B cell (primary cell): ENCODE results near the gene WDR62. TPM values are rescaled to one million over a fixed set of nuclear protein-coding genes. Genes with fewer than 3 reads are reported as not detected.

Experiments used
- ATAC-seq: fragments of 200-7000 bp; cut with Tn5 transposase; one replicate; pipeline ENCODE4 v1.10.0; 2021; ENCODE audit warnings: low read depth, mild to moderate bottlenecking, moderate number of reproducible peaks, moderate library complexity
- CTCF ChIA-PET: fragments of 350-600 bp; sonication (Branson Sonifier 250); formaldehyde crosslinking; loops from one replicate; lab custom pipeline; 2021; ENCODE audit warnings: antibody characterized with exemption, inconsistent platforms; lab: Charles Lee
- POLR2A ChIA-PET: fragments of 350-600 bp; sonication (Branson Sonifier 250); formaldehyde crosslinking; loops from one replicate; lab custom pipeline; 2021; ENCODE audit warnings: antibody characterized with exemption; lab: Charles Lee
- DNase-seq: peaks from one replicate; pipeline ENCODE4 v3.0.0; 2013
- H2AFZ ChIP-seq: 2 replicates; pipeline ENCODE4 v1.6.1; 2012; ENCODE audit warnings: mild to moderate bottlenecking, low read depth, low read length; ENCODE audit not compliant: insufficient read depth, poor library complexity, severe bottlenecking
- H3K27ac ChIP-seq, 2 donors: 1 replicate in 1 of 2; 2 replicates in 1 of 2; pipeline ENCODE4 v1.5.1; 2012 to 2013; ENCODE audit warnings: low read length in 2 of 2, mild to moderate bottlenecking in 2 of 2, moderate library complexity in 1 of 2
- H3K27me3 ChIP-seq, 4 experiments: fragments of 200-600 bp in 1 of 4; sonication (generic) in 1 of 4; replicated peaks in 1 of 4; 1 replicate in 2 of 4; 2 replicates in 2 of 4; pipeline versions ENCODE4 v1.6.1 to v1.7.0; 2013 to 2016; ENCODE audit warnings: low read length in 3 of 4, mild to moderate bottlenecking in 2 of 4, mixed read lengths in 1 of 4, moderate library complexity in 1 of 4; ENCODE audit not compliant: insufficient read depth in 4 of 4, control insufficient read depth in 3 of 4; ENCODE audit errors: control extremely low read depth in 1 of 4
- H3K36me3 ChIP-seq, 2 experiments: replicated peaks in 1 of 2; 1 replicate in 1 of 2; 2 replicates in 1 of 2; pipeline versions ENCODE4 v1.6.1 to v1.7.1; 2013; ENCODE audit warnings: low read length in 1 of 2; ENCODE audit not compliant: insufficient read depth in 2 of 2, control insufficient read depth in 1 of 2; ENCODE audit errors: control extremely low read depth in 1 of 2, extremely low read depth in 1 of 2
- H3K4me1 ChIP-seq, 2 donors: fragments of 200-600 bp in 1 of 2; sonication (generic) in 1 of 2; 1 replicate in 1 of 2; 2 replicates in 1 of 2; pipeline versions ENCODE4 v1.5.1 to v1.6.1; 2013 to 2017; ENCODE audit warnings: low read length in 2 of 2; ENCODE audit not compliant: control insufficient read depth in 2 of 2, insufficient read depth in 2 of 2
- H3K4me2 ChIP-seq: replicated peaks from 2 replicates; pipeline ENCODE3; 2012; ENCODE audit warnings: mild to moderate bottlenecking, low read depth, low read length; ENCODE audit not compliant: poor library complexity, severe bottlenecking
- H3K4me3 ChIP-seq, 5 experiments: fragments of 200-600 bp in 1 of 5; sonication (generic) in 1 of 5; 1 replicate in 3 of 5; 2 replicates in 2 of 5; pipeline versions ENCODE4 v1.5.1 to v1.7.0; 2011 to 2016; ENCODE audit warnings: low read length in 4 of 5, mild to moderate bottlenecking in 4 of 5, low read depth in 2 of 5, control low read depth in 1 of 5, moderate library complexity in 1 of 5; ENCODE audit not compliant: insufficient read depth in 1 of 5; ENCODE audit errors: control extremely low read depth in 1 of 5, extremely low read depth in 1 of 5
- H3K79me2 ChIP-seq: fragments of 200-600 bp; sonication (generic); one replicate; pipeline ENCODE4 v1.6.0; 2016; ENCODE audit warnings: low read length; ENCODE audit not compliant: control insufficient read depth, insufficient read depth
- H3K9ac ChIP-seq: fragments of 200-600 bp; sonication (generic); 2 replicates; pipeline ENCODE4 v1.6.1; 2017; ENCODE audit warnings: mild to moderate bottlenecking, low read length, moderate library complexity
- H3K9me3 ChIP-seq, 3 donors: one replicate each; pipeline versions ENCODE4 v1.6.1 to v1.7.1; 2013; ENCODE audit warnings: low read length in 2 of 3; ENCODE audit not compliant: control insufficient read depth in 2 of 3, insufficient read depth in 1 of 3; ENCODE audit errors: control extremely low read depth in 1 of 3
- H4K20me1 ChIP-seq: 2 replicates; pipeline ENCODE4 v1.6.0; 2012; ENCODE audit warnings: mild to moderate bottlenecking, low read length; ENCODE audit not compliant: insufficient read depth, control insufficient read depth, poor library complexity, severe bottlenecking
- H3K27ac Mint-ChIP-seq: one replicate; pipeline ENCODE4 v1.8.0; 2021; ENCODE audit warnings: mixed read lengths
- H3K27me3 Mint-ChIP-seq: one replicate; pipeline ENCODE4 v1.8.0; 2021; ENCODE audit warnings: mixed read lengths
- H3K4me1 Mint-ChIP-seq: one replicate; pipeline ENCODE4 v1.8.0; 2021; ENCODE audit warnings: mixed read lengths
- H3K4me3 Mint-ChIP-seq: one replicate; pipeline ENCODE4 v1.8.0; 2021; ENCODE audit warnings: mixed read lengths
- H3K9me3 Mint-ChIP-seq: one replicate; pipeline ENCODE4 v1.8.0; 2022; ENCODE audit warnings: mixed read lengths; ENCODE audit not compliant: insufficient read depth
- EZH2 ChIP-seq: IDR thresholded peaks from 2 replicates; pipeline ENCODE4 v1.6.1; 2012; ENCODE audit warnings: borderline replicate concordance, low read depth, mild to moderate bottlenecking, moderate library complexity, low read length; ENCODE audit not compliant: insufficient read depth, poor library complexity, severe bottlenecking
- WGBS: methylation state at CpG from one replicate; pipeline ENCODE4 v1.1.5; 2013; ENCODE audit warnings: missing lambda C conversion rate; ENCODE audit not compliant: insufficient coverage; 5-methylcytosine and 5-hydroxymethylcytosine counted together
- intact Hi-C: fragments of 100-400 bp; cut with micrococcal nuclease; formaldehyde crosslinking; loops from one replicate; pipeline ENCODE4 v1.10.0; 2022
- polyA plus RNA-seq: library from polyadenylated mRNA; depleted of rRNA; stranded (reverse); fragments of >200 nt; gene quantifications from 2 replicates; pipeline ENCODE4 v1.2.3, GENCODE V29; 2012
- total RNA-seq, 2 donors: library from RNA; stranded (reverse); fragments of 120-200 nt in 1 of 2; gene quantifications; 1 replicate in 1 of 2; 2 replicates in 1 of 2; pipeline versions ENCODE4 v1.2.3 to v1.2.4, GENCODE V29; 2013 to 2022
- TF ChIP-seq, protein P1 (sequence below): fragments of 200-600 bp; IDR thresholded peaks from one replicate; pipeline ENCODE4 v1.8.0; 2022; ENCODE audit warnings: antibody characterized with exemption, mild to moderate bottlenecking

WDR62 gene
- total and polyA plus RNA-seq, 2 donors (not counting 1 experiment from before 2014, with no cell fraction given) = 1.8 to 1.9 TPM

DNA sequence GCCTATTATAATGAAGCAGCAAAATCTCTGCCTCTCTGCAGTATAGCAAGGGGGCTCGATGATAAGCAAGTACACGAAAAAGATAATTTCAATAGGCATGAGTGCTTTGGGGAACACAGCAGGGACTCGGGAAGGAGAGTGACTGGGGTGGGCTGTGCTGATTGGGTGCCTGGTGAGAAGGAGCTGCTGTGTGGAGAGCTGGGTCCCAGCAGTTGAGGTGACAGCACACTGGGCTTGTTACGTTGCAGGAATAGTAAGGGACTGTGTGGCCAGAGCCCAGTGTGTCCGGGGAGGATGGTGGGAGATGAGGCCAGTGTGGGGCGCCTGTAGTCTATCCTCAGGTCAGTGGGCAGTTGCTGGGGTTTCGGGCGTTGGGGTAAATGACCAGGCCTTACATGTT, 17.4 kb downstream of the WDR62 start:
- no peak overlapping the region for H3K9ac ChIP-seq
- H3K36me3 ChIP-seq = no peaks in the 10 kb centered on the region
- no peak for TF ChIP-seq EZH2
- TF ChIP-seq, protein P1, sequence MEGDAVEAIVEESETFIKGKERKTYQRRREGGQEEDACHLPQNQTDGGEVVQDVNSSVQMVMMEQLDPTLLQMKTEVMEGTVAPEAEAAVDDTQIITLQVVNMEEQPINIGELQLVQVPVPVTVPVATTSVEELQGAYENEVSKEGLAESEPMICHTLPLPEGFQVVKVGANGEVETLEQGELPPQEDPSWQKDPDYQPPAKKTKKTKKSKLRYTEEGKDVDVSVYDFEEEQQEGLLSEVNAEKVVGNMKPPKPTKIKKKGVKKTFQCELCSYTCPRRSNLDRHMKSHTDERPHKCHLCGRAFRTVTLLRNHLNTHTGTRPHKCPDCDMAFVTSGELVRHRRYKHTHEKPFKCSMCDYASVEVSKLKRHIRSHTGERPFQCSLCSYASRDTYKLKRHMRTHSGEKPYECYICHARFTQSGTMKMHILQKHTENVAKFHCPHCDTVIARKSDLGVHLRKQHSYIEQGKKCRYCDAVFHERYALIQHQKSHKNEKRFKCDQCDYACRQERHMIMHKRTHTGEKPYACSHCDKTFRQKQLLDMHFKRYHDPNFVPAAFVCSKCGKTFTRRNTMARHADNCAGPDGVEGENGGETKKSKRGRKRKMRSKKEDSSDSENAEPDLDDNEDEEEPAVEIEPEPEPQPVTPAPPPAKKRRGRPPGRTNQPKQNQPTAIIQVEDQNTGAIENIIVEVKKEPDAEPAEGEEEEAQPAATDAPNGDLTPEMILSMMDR = no peak
- POLR2A ChIA-PET = no interaction called here
- WGBS = over 99% methylated on average over 8 of the region's 8 CpGs
- no peaks in the 10 kb centered on the region for H3K4me1 Mint-ChIP-seq
- no peak overlapping the region for H2AFZ ChIP-seq
- H3K27ac ChIP-seq = no peak overlapping the region
- CTCF ChIA-PET = no interaction called here
- H3K4me2 ChIP-seq = no peak overlapping the region
- H3K4me1 ChIP-seq = no peaks in the 10 kb centered on the region
- no peaks in the 10 kb centered on the region for H3K27me3 Mint-ChIP-seq
- no peak for ATAC-seq
- H3K9me3 ChIP-seq = no peaks in the 10 kb centered on the region
- H3K27me3 ChIP-seq = no peaks in the 10 kb centered on the region
- no peaks in the 10 kb centered on the region for H3K79me2 ChIP-seq
- no peak for DNase-seq
- H3K4me3 Mint-ChIP-seq = no peak overlapping the region
- intact Hi-C loops = no loop called here
- H4K20me1 ChIP-seq = no peaks in the 10 kb centered on the region
- H3K4me3 ChIP-seq = no peak overlapping the region
- H3K27ac Mint-ChIP-seq = no peak overlapping the region
- H3K9me3 Mint-ChIP-seq = no peaks in the 10 kb centered on the region

DNA sequence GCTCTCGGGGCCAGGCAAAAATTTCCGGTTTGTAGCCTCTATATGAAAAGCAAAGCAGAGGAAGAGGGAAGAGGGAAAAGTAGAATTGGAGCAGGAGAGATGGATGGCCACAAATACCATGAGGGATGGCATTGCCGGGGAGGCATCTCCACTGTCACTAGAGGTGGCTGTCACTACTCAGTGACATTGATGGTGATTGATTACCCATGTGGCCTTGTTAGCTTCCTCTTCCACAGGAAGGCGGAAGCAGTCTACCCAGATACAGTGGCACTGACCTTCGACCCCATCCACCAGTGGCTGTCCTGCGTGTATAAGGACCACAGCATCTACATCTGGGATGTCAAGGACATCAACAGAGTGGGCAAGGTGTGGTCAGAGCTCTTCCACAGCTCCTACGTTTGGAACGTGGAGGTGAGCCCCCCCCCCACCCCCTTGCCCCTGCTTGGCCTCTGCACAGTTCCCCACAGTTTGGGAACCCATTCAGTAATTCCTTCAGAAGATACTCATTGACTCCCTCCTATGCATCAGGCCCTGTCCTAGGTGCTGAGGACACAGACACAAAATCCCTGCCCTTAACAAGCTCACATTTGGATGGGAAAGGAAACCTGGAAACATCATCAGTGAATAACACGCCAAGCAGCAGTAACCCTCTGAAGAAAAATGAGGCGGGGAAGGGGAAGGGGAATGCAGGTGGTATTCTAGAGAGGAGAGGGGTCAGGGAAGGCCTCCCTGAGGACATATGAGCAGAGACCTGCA, 18.6 kb downstream of the WDR62 start:
- ATAC-seq = no peak
- H3K36me3 ChIP-seq = no peaks in the 10 kb centered on the region
- ChIA-PET CTCF (no interaction called here), POLR2A (no interaction called here)
- no peaks in the 10 kb centered on the region for H4K20me1 ChIP-seq
- no peaks in the 10 kb centered on the region for H3K27me3 Mint-ChIP-seq
- no peaks in the 10 kb centered on the region for H3K27me3 ChIP-seq
- H3K4me1 ChIP-seq = no peaks in the 10 kb centered on the region
- H3K4me3 ChIP-seq = no peak overlapping the region
- no peaks in the 10 kb centered on the region for H3K4me1 Mint-ChIP-seq
- no peak overlapping the region for H3K27ac Mint-ChIP-seq
- no peak overlapping the region for H3K9ac ChIP-seq
- no peaks in the 10 kb centered on the region for H3K79me2 ChIP-seq
- no peak for TF ChIP-seq EZH2
- TF ChIP-seq, protein P1 = no peak
- H3K9me3 Mint-ChIP-seq = no peaks in the 10 kb centered on the region
- no peaks in the 10 kb centered on the region for H3K9me3 ChIP-seq
- DNase-seq = no peak
- H3K4me2 ChIP-seq = no peak overlapping the region
- no peak overlapping the region for H3K27ac ChIP-seq
- intact Hi-C loops = no loop called here
- WGBS = 94% methylated on average over 7 of the region's 10 CpGs
- H3K4me3 Mint-ChIP-seq = no peak overlapping the region
- H2AFZ ChIP-seq = no peak overlapping the region
